OCI-LY7 (cell line): ENCODE data around the gene SYNGR1.
A peak's percentile ranks its signal among the peaks of the same experiment; 100 is the strongest.

Experiments
- EZH2phosphoT487 ChIP-seq: fragments of 200-600 bp; sonication (generic); IDR thresholded peaks from 2 replicates; pipeline ENCODE4 v1.6.1; 2018; ENCODE audit warnings: low read depth, borderline replicate concordance, mild to moderate bottlenecking, mixed run types, antibody characterized with exemption, low read length, moderate library complexity, mixed read lengths
- TF ChIP-seq, protein P1 (sequence below): fragments of 200-600 bp; sonication (generic); conservative IDR thresholded peaks from 2 replicates; pipeline ENCODE4 v1.5.1; 2014; ENCODE audit warnings: mild to moderate bottlenecking, antibody characterized with exemption, low read length, moderate library complexity, mixed read lengths

DNA sequence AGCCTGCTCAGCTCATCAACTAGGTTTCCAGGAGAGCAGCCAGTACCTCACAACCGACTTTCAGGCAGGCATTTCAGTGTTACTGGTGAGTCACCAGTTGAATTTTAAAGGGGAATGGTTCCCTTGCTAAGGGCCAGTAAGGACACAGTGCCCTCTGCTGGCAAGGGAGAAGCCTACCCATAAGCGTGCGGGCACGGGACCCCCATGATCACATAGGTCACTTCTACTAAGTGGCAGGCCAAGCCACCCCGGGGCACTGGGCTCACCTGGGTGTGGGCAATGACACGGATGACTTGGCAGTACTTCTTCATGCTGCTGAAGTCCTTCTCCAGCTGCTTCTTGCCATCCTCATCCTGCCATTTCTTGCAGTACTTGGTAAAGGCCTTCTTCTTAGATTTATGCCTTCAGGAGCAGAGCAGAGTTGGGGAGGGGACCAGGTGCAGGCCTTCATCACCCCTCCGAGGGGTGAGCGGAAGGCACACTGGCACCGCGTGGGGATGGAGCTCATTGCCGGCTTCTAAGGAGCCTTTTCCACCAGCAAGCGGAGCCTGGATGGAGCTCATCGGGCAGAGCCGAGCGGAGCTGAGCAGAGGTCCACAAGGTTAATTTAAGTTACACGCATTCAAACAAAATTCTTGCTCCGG is 33.2 kb upstream of the SYNGR1 start:
- TF ChIP-seq, protein P1, sequence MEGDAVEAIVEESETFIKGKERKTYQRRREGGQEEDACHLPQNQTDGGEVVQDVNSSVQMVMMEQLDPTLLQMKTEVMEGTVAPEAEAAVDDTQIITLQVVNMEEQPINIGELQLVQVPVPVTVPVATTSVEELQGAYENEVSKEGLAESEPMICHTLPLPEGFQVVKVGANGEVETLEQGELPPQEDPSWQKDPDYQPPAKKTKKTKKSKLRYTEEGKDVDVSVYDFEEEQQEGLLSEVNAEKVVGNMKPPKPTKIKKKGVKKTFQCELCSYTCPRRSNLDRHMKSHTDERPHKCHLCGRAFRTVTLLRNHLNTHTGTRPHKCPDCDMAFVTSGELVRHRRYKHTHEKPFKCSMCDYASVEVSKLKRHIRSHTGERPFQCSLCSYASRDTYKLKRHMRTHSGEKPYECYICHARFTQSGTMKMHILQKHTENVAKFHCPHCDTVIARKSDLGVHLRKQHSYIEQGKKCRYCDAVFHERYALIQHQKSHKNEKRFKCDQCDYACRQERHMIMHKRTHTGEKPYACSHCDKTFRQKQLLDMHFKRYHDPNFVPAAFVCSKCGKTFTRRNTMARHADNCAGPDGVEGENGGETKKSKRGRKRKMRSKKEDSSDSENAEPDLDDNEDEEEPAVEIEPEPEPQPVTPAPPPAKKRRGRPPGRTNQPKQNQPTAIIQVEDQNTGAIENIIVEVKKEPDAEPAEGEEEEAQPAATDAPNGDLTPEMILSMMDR, result peak; percentile 88
- TF ChIP-seq EZH2phosphoT487, result no peak
